ENCODE results near the gene KRT27. TPM values are rescaled to one million over a fixed set of nuclear protein-coding genes. Genes with fewer than 3 reads are reported as not detected.

Gene KRT27
- total RNA-seq = not detected in 2 replicates

GRCh38 chr17:40782450-40782849 is at the start of gene KRT27:
Gene KRT27, minus strand, starts transcription at chr17:40782550. Its CDS starts 57 bp downstream, at chr17:40782493.

GRCh38 chr17:40822132-40822812 is 39.9 kb upstream of the KRT27 start, which contains the start of gene KRT10:
Gene KRT10, minus strand, starts transcription at chr17:40822614. Its CDS starts 29 bp downstream, at chr17:40822585.

DNA sequence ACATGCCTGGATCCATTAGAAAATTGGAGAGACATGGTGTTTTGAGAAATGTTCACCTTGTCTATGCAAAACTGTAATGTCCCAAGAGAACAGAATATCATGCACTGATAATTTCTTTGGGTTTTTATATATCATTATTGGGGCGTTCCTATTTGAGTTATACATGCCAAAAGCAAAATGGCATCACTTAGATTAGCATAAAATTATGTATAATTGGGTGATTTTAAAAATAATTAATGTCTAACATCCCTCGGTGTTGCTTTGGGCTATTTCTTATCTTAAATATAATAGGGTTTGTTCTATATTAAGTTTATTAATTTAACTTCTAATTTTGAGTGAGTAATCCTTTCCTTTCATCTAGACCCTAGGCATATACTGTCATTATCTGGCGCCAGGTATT is 17.5 kb upstream of the KRT27 start, which contains the start of gene KRT28:
Gene KRT28, minus strand, starts transcription at position 101 of the 400 bp plus-strand sequence. Its CDS starts 66 bp downstream, at position 35.

GRCh38 chr17:40772101-40772500 is 10.2 kb downstream of the KRT27 start, which contains the start of gene KRT26:
Gene KRT26, minus strand, starts transcription at chr17:40772201. Its CDS starts 88 bp downstream, at chr17:40772113.

DNA sequence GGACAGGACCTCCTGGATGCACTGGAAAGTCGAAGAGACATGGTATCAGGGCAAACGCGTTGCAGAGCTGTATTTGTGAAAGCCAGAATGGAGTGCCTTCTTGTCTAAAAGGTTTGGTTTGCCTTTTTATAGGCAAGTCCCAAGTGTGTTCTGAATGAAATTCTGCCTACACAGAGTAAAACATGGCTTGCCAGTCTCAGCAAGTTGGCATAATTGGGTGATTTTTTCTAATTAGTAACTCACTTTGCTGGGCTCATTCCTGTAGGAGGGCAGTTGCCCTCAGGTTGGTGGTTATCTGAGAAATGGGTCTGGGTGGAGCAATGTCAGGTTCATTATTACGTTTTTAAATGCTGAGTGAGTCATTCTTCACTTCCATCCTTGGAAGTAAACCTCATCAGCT is 27.1 kb downstream of the KRT27 start, which contains the start of gene KRT25:
Gene KRT25, minus strand, starts transcription at position 101 of the 400 bp plus-strand sequence. Its CDS starts 60 bp downstream, at position 41.

Other genes starting within 250 kb of the KRT27 start
- gene CCR7, start 217.1 kb downstream of the KRT27 start, total RNA-seq = not detected in 2 replicates
- gene SMARCE1, start 134.7 kb downstream of the KRT27 start, total RNA-seq = 57.9 and 68.8 TPM in 2 replicates
- not detected in 2 replicates for gene KRT222, start 117.4 kb downstream of the KRT27 start, total RNA-seq
- gene KRT24, start 78.8 kb downstream of the KRT27 start, total RNA-seq = not detected in 2 replicates
- not detected in 2 replicates for gene KRT25, start 27.2 kb downstream of the KRT27 start, total RNA-seq
- not detected in 2 replicates for gene KRT26, start 10.3 kb downstream of the KRT27 start, total RNA-seq
- gene KRT28, start 17.4 kb upstream of the KRT27 start, total RNA-seq = not detected in 2 replicates
- gene KRT10, start 40.1 kb upstream of the KRT27 start, total RNA-seq = 14.4 and 20.9 TPM in 2 replicates
- gene KRT12, start 84.7 kb upstream of the KRT27 start, total RNA-seq = under 0.01 TPM in 1 of 2 replicates, not detected in the other
- not detected in 2 replicates for gene KRT20, start 102.7 kb upstream of the KRT27 start, total RNA-seq
- gene KRT23, start 155.1 kb upstream of the KRT27 start, total RNA-seq = 3.5 and 4.3 TPM in 2 replicates
- gene KRT39, start 184.4 kb upstream of the KRT27 start, total RNA-seq = not detected in 2 replicates
- gene KRT40, start 201.8 kb upstream of the KRT27 start, total RNA-seq = not detected in 2 replicates
- not detected in 2 replicates for gene KRTAP3-3, start 211.6 kb upstream of the KRT27 start, total RNA-seq
- not detected in 2 replicates for gene KRTAP3-2, start 217.4 kb upstream of the KRT27 start, total RNA-seq
- gene KRTAP3-1, start 226.6 kb upstream of the KRT27 start, total RNA-seq = not detected in 2 replicates
- 15.4 and 18.2 TPM in 2 replicates for gene KRTAP1-5, start 244.7 kb upstream of the KRT27 start, total RNA-seq
- not detected in 2 replicates for gene KRTAP1-4, start 247.6 kb upstream of the KRT27 start, total RNA-seq

All from myometrial cell (primary cell).